Heart left ventricle (tissue), 16 donors: ENCODE measurements around the gene FAM168A. TPM values are rescaled to one million over a fixed set of nuclear protein-coding genes. Genes with fewer than 3 reads are reported as not detected.

ENCODE experiments used
- ATAC-seq, 4 donors: fragments of 200-7000 bp; cut with Tn5 transposase; one replicate each; pipeline ENCODE4 v1.9.1; 2020 to 2022; ENCODE audit warnings: moderate library complexity in 4 of 4, mild to moderate bottlenecking in 3 of 4, moderate number of reproducible peaks in 1 of 4
- DNase-seq, 5 donors: peaks; one replicate each; pipeline ENCODE4 v3.0.0-alpha.2; 2020
- H3K27ac ChIP-seq, 12 donors: fragments of 200-600 bp; sonication (generic) in 4 of 12; one replicate each; pipeline versions ENCODE4 v1.5.0 to v1.8.0; 2016 to 2022; ENCODE audit warnings: mild to moderate bottlenecking in 2 of 12
- H3K27me3 ChIP-seq, 9 donors: fragments of 200-600 bp; sonication (generic) in 2 of 9; one replicate each; pipeline versions ENCODE4 v1.5.1 to v1.8.0; 2016 to 2022; ENCODE audit warnings: mild to moderate bottlenecking in 3 of 9
- H3K36me3 ChIP-seq, 9 donors: fragments of 200-600 bp; sonication (generic) in 2 of 9; one replicate each; pipeline versions ENCODE4 v1.5.0 to v1.8.0; 2018 to 2022; ENCODE audit warnings: mild to moderate bottlenecking in 2 of 9
- H3K4me1 ChIP-seq, 12 donors: fragments of 200-600 bp; sonication (generic) in 4 of 12; one replicate each; pipeline versions ENCODE4 v1.5.0 to v1.8.0; 2016 to 2022; ENCODE audit warnings: mild to moderate bottlenecking in 3 of 12
- H3K4me3 ChIP-seq, 12 donors: fragments of 200-600 bp; sonication (generic) in 4 of 12; one replicate each; pipeline versions ENCODE4 v1.5.0 to v1.8.0; 2017 to 2022; ENCODE audit warnings: mild to moderate bottlenecking in 9 of 12, moderate library complexity in 4 of 12
- H3K9me3 ChIP-seq, 12 donors: fragments of 200-600 bp; sonication (generic) in 4 of 12; one replicate each; pipeline versions ENCODE4 v1.5.0 to v1.8.0; 2016 to 2022; ENCODE audit warnings: mild to moderate bottlenecking in 1 of 12
- POLR2A ChIP-seq, 2 donors: fragments of 450-650 bp; IDR thresholded peaks; one replicate each; pipeline ENCODE4 v1.6.1; 2017; ENCODE audit warnings: antibody characterized with exemption in 2 of 2, mild to moderate bottlenecking in 2 of 2, moderate library complexity in 2 of 2
- WGBS, 4 donors: extraction: QIAGEN DNeasy Blood & Tissue Kit in 2 of 4; methylation state at CpG; one replicate each; pipeline versions ENCODE4 v1.1.5 to v1.1.7; 2013 to 2018; 5-methylcytosine and 5-hydroxymethylcytosine counted together
- intact Hi-C, 10 donors: fragments of 100-400 bp; cut with DNase I; formaldehyde crosslinking; loops; one replicate each; pipeline versions ENCODE4 v1.11.1 to v1.14.2; 2022
- polyA plus RNA-seq, 2 donors: library from polyadenylated mRNA; stranded (reverse); fragments of 200-250 nt; gene quantifications; one replicate each; pipeline ENCODE4 v1.2.3, GENCODE V29; 2013
- total RNA-seq, 9 donors: library from RNA; depleted of rRNA in 2 of 9; stranded (reverse); fragments of >200 nt in 2 of 9; fragmentation: NEBNext Ultra II Directional in 3 of 9; extraction: Animal tissue kit (Norgen Biotek cat#: 25700) in 3 of 9; gene quantifications; one replicate each; pipeline versions ENCODE4 v1.1.0 to v1.2.4, GENCODE V29; 2016 to 2023
- TF ChIP-seq, protein P1 (sequence below), 12 donors: fragments of 200-600 bp; sonication (generic) in 4 of 12; IDR thresholded peaks; one replicate each; pipeline versions ENCODE4 v1.5.0 to v1.8.0; 2018 to 2022; ENCODE audit warnings: antibody characterized with exemption in 12 of 12, mild to moderate bottlenecking in 5 of 12
- donor health status: ischemic (EF 13 %, LVEDD 7.1; RV severe dilation, severe dysfunction).
- donor health status: healthy with polysubstance abuse.
- donor health status: DM: no; HTN: yes; CAD: no.
- donor health status: DM: no; HTN: no; CAD: no.
- donor health status: ischemic (EF 25% LVEDD 6.9; RV normal size, moderate dysfunction).
- donor health status: ischemic (EF 25% LVEDD 5.7; RV mildly dilated, moderate dysfunction).
- donor health status: healthy.
- donor health status: DM: yes; HTN: yes; CAD: no.
- donor health status: ischemic (EF 35%, LVEDD 5.7; RV mildly dilated, moderate dysfunction).
- donor health status: nonischemic (EF 11% LVEDD 7.7; RV severe dilation, severe dysfunction).
- donor health status: DM: yes; HTN: yes; CAD: no.
- donor health status: PGD.
- donor health status: ischemic (EF 29% LVEDD 5.4; RV normal size, mild dysfunction).
- donor health status: nonischemic (EF 23%, LVEDD 6.1; RV moderate dilation, normal function).

Gene FAM168A
- total and polyA plus RNA-seq, 11 donors, result 9.0 to 39.1 (median 27.8) TPM

GRCh38 chr11:73396251-73396930 is 201.5 kb downstream of the FAM168A start:
- Histone ChIP-seq H3K27me3 (no peaks in the 10 kb centered on the region), H3K9me3 (no peaks in the 10 kb centered on the region), H3K27ac (no peak overlapping the region), H3K4me3 (no peak overlapping the region), H3K4me1 (peaks cover 0 to 41% (median 17%) of the 10 kb centered on the region in 12 donors), H3K36me3 (peaks cover 0 to 72% (median 0%) of the 10 kb centered on the region in 9 donors)
- WGBS, 4 donors, result 86 to 91% (median 88%) methylated on average over 6 of the region's 6 CpGs
- DNase-seq, result no peak
- TF ChIP-seq POLR2A (IDR thresholded peaks at IDR 0.05), result no peak
- TF ChIP-seq, protein P1, sequence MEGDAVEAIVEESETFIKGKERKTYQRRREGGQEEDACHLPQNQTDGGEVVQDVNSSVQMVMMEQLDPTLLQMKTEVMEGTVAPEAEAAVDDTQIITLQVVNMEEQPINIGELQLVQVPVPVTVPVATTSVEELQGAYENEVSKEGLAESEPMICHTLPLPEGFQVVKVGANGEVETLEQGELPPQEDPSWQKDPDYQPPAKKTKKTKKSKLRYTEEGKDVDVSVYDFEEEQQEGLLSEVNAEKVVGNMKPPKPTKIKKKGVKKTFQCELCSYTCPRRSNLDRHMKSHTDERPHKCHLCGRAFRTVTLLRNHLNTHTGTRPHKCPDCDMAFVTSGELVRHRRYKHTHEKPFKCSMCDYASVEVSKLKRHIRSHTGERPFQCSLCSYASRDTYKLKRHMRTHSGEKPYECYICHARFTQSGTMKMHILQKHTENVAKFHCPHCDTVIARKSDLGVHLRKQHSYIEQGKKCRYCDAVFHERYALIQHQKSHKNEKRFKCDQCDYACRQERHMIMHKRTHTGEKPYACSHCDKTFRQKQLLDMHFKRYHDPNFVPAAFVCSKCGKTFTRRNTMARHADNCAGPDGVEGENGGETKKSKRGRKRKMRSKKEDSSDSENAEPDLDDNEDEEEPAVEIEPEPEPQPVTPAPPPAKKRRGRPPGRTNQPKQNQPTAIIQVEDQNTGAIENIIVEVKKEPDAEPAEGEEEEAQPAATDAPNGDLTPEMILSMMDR (IDR thresholded peaks at IDR 0.05), result no peak
- no peak for ATAC-seq
- intact Hi-C loops, result loop anchor here in 1 of 10 donors (5.0 kb wide), 1 partner anchor 89 kb away; the partner anchor contains the start of gene ARHGEF17

DNA sequence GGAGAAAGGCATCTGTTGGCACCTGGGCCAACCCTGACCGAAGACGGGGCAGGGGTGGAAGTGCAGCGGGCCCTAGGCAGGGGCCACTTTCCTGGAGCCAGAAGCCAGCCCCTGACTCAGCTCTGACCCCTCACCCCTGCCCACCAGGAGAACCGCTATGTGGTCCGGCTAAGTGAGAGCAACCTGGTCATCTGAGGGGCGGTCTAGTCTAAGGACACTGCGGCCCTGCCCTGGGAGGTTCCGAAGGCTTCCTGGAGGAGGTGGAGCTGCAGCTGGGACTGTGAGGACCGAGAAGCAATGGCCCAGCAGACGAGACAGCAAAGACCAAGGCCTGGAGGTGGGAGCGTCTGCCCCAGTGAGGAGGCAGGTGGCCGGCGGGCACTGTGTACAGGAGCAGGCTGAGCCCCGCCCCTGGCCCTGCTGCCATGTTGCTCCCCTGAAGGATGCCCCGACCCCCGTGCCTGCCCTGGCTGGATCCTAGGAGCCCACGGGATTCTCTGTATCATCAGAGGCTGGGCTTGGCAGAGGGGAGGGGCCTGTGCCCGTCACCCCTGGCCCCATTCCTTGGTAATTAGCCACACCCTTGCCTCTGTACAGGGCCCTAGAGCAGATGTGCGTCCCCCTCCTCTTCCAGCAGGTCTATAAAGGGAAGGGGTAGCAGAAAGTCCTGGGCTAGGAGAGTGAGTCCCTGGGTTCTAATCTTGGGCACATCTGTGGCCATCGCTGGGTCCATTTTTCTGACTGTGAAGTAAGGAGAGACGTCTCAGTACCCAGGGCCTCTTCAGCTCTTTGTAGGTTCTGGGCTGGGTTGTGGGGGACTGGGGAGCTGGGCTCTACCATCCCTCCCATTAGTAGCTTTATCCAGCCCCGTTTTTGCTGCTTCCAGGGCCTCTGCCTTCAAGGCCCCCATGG is 202.4 kb downstream of the FAM168A start:
- no peak for TF ChIP-seq POLR2A (IDR thresholded peaks at IDR 0.05)
- TF ChIP-seq, protein P1 (IDR thresholded peaks at IDR 0.05), result no peak
- Histone ChIP-seq H3K36me3 (peaks cover 0 to 81% (median 0%) of the 10 kb centered on the region in 9 donors), H3K9me3 (no peaks in the 10 kb centered on the region), H3K27ac (no peak overlapping the region), H3K4me3 (no peak overlapping the region), H3K4me1 (peaks cover 0 to 41% (median 17%) of the 10 kb centered on the region in 12 donors), H3K27me3 (no peaks in the 10 kb centered on the region)
- DNase-seq, result peak in 2 of 5 donors; percentile 25 to 58
- 90 to 98% (median 91%) methylated on average over 13 to 22 of the region's 22 CpGs for WGBS, 4 donors
- intact Hi-C loops, result loop anchor here in 2 of 10 donors (2.0 to 5.0 kb wide), 2 partner anchors 88 to 99 kb away; partner anchors contain the start of gene ARHGEF17 (in 1 of the 2)
- ATAC-seq, result no peak

- no peaks in the 10 kb centered on the region for H3K9me3 ChIP-seq
These were observed 203.3 kb downstream of the FAM168A start for GRCh38 chr11:73394416-73395296.

More at GRCh38 chr11:73394416-73395296, 203.3 kb downstream of the FAM168A start:
- H3K27ac ChIP-seq, result no peak overlapping the region
- H3K36me3 ChIP-seq, result peaks cover 0 to 87% (median 0%) of the 10 kb centered on the region in 9 donors
- 93 to 97% (median 95%) methylated on average over 19 to 34 of the region's 34 CpGs for WGBS, 4 donors
- peak in 1 of 5 donors; percentile 35 for DNase-seq
- intact Hi-C loops, result loop anchor here in 9 of 10 donors (1.0 to 5.0 kb wide), 6 partner anchors 42 to 102 kb away; partner anchors contain the start of gene ARHGEF17 (in 4 of the 9)
- no peaks in the 10 kb centered on the region for H3K27me3 ChIP-seq
- peaks cover 0 to 36% (median 16%) of the 10 kb centered on the region in 12 donors for H3K4me1 ChIP-seq
- no peak for ATAC-seq
- no peak overlapping the region for H3K4me3 ChIP-seq
- TF ChIP-seq POLR2A (IDR thresholded peaks at IDR 0.05), result no peak
- TF ChIP-seq, protein P1 (IDR thresholded peaks at IDR 0.05), result no peak
